CD14-positive monocyte (primary cell): Measurements from ENCODE around the gene INTS14. TPM values are rescaled to one million over a fixed set of nuclear protein-coding genes. Genes with fewer than 3 reads are reported as not detected.

Experiments used
- DNase-seq, 3 donors: peaks; one replicate each; pipeline ENCODE4 v3.0.0-alpha.2; 2011 to 2022
- H2AFZ ChIP-seq: 2 replicates; pipeline ENCODE4 v1.6.0; 2012; ENCODE audit warnings: mild to moderate bottlenecking, low read depth, low read length, inconsistent platforms; ENCODE audit not compliant: insufficient read depth, poor library complexity, severe bottlenecking
- H3K27ac ChIP-seq, 2 donors: 1 replicate in 1 of 2; 2 replicates in 1 of 2; pipeline ENCODE4 v1.5.1; 2012 to 2013; ENCODE audit warnings: low read length in 2 of 2, control low read depth in 1 of 2, inconsistent platforms in 1 of 2, low read depth in 1 of 2, mild to moderate bottlenecking in 1 of 2
- H3K27me3 ChIP-seq, 2 donors: one replicate each; pipeline versions ENCODE4 v1.6.0 to v1.6.1; 2011 to 2013; ENCODE audit warnings: low read length in 2 of 2; ENCODE audit not compliant: control insufficient read depth in 2 of 2, insufficient read depth in 2 of 2
- H3K36me3 ChIP-seq, 2 donors: replicated peaks in 1 of 2; 1 replicate in 1 of 2; 2 replicates in 1 of 2; pipeline versions ENCODE4 v1.5.1 to v1.6.1; 2012 to 2013; ENCODE audit warnings: low read length in 2 of 2, control low read depth in 1 of 2, inconsistent platforms in 1 of 2, mild to moderate bottlenecking in 1 of 2; ENCODE audit not compliant: insufficient read depth in 2 of 2, control insufficient read depth in 1 of 2
- H3K4me1 ChIP-seq, 2 donors: 1 replicate in 1 of 2; 2 replicates in 1 of 2; pipeline versions ENCODE4 v1.5.1 to v1.6.1; 2012 to 2013; ENCODE audit warnings: low read length in 2 of 2, control low read depth in 1 of 2, inconsistent platforms in 1 of 2, mild to moderate bottlenecking in 1 of 2, moderate library complexity in 1 of 2; ENCODE audit not compliant: insufficient read depth in 2 of 2, control insufficient read depth in 1 of 2
- H3K4me2 ChIP-seq: replicated peaks from 2 replicates; pipeline ENCODE3; 2012; ENCODE audit warnings: low read length, moderate library complexity, mild to moderate bottlenecking; ENCODE audit not compliant: poor library complexity, severe bottlenecking; ENCODE audit errors: extremely low read depth
- H3K4me3 ChIP-seq, 3 experiments: fragments of 200-600 bp in 1 of 3; sonication (generic) in 1 of 3; replicated peaks in 1 of 3; 1 replicate in 2 of 3; 2 replicates in 1 of 3; pipeline ENCODE4 v1.5.1; 2011 to 2013; ENCODE audit warnings: low read length in 3 of 3, mild to moderate bottlenecking in 3 of 3, control low read depth in 2 of 3, low read depth in 2 of 3, inconsistent platforms in 1 of 3, moderate library complexity in 1 of 3
- H3K79me2 ChIP-seq: 2 replicates; pipeline ENCODE4 v1.6.0; 2012; ENCODE audit warnings: mild to moderate bottlenecking, control low read depth, inconsistent platforms, low read length, moderate library complexity; ENCODE audit not compliant: insufficient read depth
- H3K9ac ChIP-seq: 2 replicates; pipeline ENCODE4 v1.6.0; 2017; ENCODE audit warnings: low read length, mild to moderate bottlenecking; ENCODE audit not compliant: insufficient read depth, poor library complexity, severe bottlenecking
- H3K9me3 ChIP-seq, 2 donors: replicated peaks in 1 of 2; 1 replicate in 1 of 2; 2 replicates in 1 of 2; pipeline versions ENCODE4 v1.5.1 to v1.6.1; 2012 to 2013; ENCODE audit warnings: low read length in 2 of 2, control low read depth in 1 of 2; ENCODE audit not compliant: control insufficient read depth in 1 of 2, insufficient read depth in 1 of 2
- H4K20me1 ChIP-seq: 2 replicates; pipeline ENCODE4 v1.6.0; 2012; ENCODE audit warnings: mild to moderate bottlenecking, low read length, control low read depth, moderate library complexity; ENCODE audit not compliant: insufficient read depth
- H3K27ac Mint-ChIP-seq, 7 donors: one replicate each; pipeline ENCODE4 v1.8.0; 2020; ENCODE audit warnings: mild to moderate bottlenecking in 7 of 7, mixed read lengths in 7 of 7, moderate library complexity in 6 of 7, inconsistent platforms in 2 of 7
- H3K27me3 Mint-ChIP-seq, 3 donors: one replicate each; pipeline ENCODE4 v1.8.0; 2021 to 2022; ENCODE audit warnings: low read depth in 3 of 3, mild to moderate bottlenecking in 3 of 3, mixed read lengths in 3 of 3, moderate library complexity in 3 of 3, inconsistent platforms in 1 of 3
- H3K36me3 Mint-ChIP-seq, 2 donors: one replicate each; pipeline ENCODE4 v1.8.0; 2020; ENCODE audit warnings: mixed read lengths in 2 of 2, inconsistent platforms in 1 of 2, mild to moderate bottlenecking in 1 of 2
- H3K4me1 Mint-ChIP-seq: one replicate; pipeline ENCODE4 v1.8.0; 2020; ENCODE audit warnings: mild to moderate bottlenecking, mixed read lengths
- H3K4me3 Mint-ChIP-seq, 2 donors: one replicate each; pipeline ENCODE4 v1.8.0; 2020; ENCODE audit warnings: mild to moderate bottlenecking in 2 of 2, mixed read lengths in 2 of 2, moderate library complexity in 1 of 2
- H3K9me3 Mint-ChIP-seq, 7 donors: one replicate each; pipeline ENCODE4 v1.8.0; 2020 to 2022; ENCODE audit warnings: mixed read lengths in 7 of 7, mild to moderate bottlenecking in 6 of 7, moderate library complexity in 6 of 7, inconsistent platforms in 2 of 7
- CTCF ChIP-seq: fragments of 200-600 bp; IDR thresholded peaks from one replicate; pipeline ENCODE4 v1.8.0; 2022; ENCODE audit warnings: antibody characterized with exemption, mild to moderate bottlenecking
- WGBS: methylation state at CpG from one replicate; pipeline ENCODE4 v1.1.5; 2013; ENCODE audit warnings: missing lambda C conversion rate; ENCODE audit not compliant: insufficient coverage; 5-methylcytosine and 5-hydroxymethylcytosine counted together
- intact Hi-C, 2 donors: fragments of 100-400 bp; cut with micrococcal nuclease; formaldehyde crosslinking; loops; one replicate each; pipeline versions ENCODE4 v1.15.0 to v1.15.1; 2023
- polyA plus RNA-seq, 3 donors: library from polyadenylated mRNA; depleted of rRNA in 1 of 3; unstranded in 2 of 3; stranded (reverse) in 1 of 3; fragments of 300-500 nt in 2 of 3; fragments of >200 nt in 1 of 3; fragmentation: Illumina TruSeq in 2 of 3; gene quantifications; 1 replicate in 2 of 3; 2 replicates in 1 of 3; pipeline ENCODE4 v1.2.3, GENCODE V29; 2012 to 2021

INTS14 gene
- polyA plus RNA-seq, 3 donors = 10.1 to 20.3 (median 12.0) TPM

- intact Hi-C loops = loop anchor here in 1 of 2 donors (5.0 to 10.0 kb wide), 2 partner anchors 219 to 557 kb away; no protein-coding TSS in a partner anchor
- Histone ChIP-seq H3K79me2 (no peaks in the 10 kb centered on the region), H3K4me3 (no peak overlapping the region), H3K9ac (no peak overlapping the region), H3K9me3 (no peaks in the 10 kb centered on the region), H3K27me3 (no peaks in the 10 kb centered on the region), H2AFZ (no peak overlapping the region), H3K4me2 (no peak overlapping the region), H3K4me1 (peaks cover 0 to 6% of the 10 kb centered on the region in 2 donors), H3K27ac (no peak overlapping the region), H3K36me3 (no peaks in the 10 kb centered on the region), H4K20me1 (no peaks in the 10 kb centered on the region)
- no peak for TF ChIP-seq CTCF
- H3K4me1 Mint-ChIP-seq = peaks cover 11% of the 10 kb centered on the region
- peaks cover 0 to 2% of the 10 kb centered on the region in 2 donors for H3K36me3 Mint-ChIP-seq
- no peak overlapping the region for H3K4me3 Mint-ChIP-seq
- H3K27ac Mint-ChIP-seq = no peak overlapping the region
- no peak for DNase-seq
- no peaks in the 10 kb centered on the region for H3K9me3 Mint-ChIP-seq
- H3K27me3 Mint-ChIP-seq = peaks cover 0 to 2% (median 0%) of the 10 kb centered on the region in 3 donors
- 100% methylated on average over 4 of the region's 5 CpGs for WGBS
These were observed 27.2 kb upstream of the INTS14 start for GRCh38 chr15:65638109-65638508.

- Mint-ChIP-seq H3K9me3 (no peaks in the 10 kb centered on the region), H3K4me3 (no peak overlapping the region), H3K27ac (no peak overlapping the region), H3K36me3 (peaks cover 2 to 3% of the 10 kb centered on the region in 2 donors), H3K27me3 (peaks cover 0 to 2% (median 0%) of the 10 kb centered on the region in 3 donors), H3K4me1 (peaks cover 11% of the 10 kb centered on the region)
- Histone ChIP-seq H4K20me1 (no peaks in the 10 kb centered on the region), H3K9me3 (no peaks in the 10 kb centered on the region), H3K36me3 (no peaks in the 10 kb centered on the region), H3K79me2 (no peaks in the 10 kb centered on the region), H3K27me3 (no peaks in the 10 kb centered on the region), H3K9ac (no peak overlapping the region), H3K4me3 (no peak overlapping the region), H2AFZ (no peak overlapping the region), H3K27ac (no peak overlapping the region), H3K4me2 (no peak overlapping the region), H3K4me1 (peaks cover 0 to 6% of the 10 kb centered on the region in 2 donors)
- DNase-seq = peak in 1 of 3 donors; percentile 52
- intact Hi-C loops = loop anchor here in 1 of 2 donors (10.0 kb wide), 1 partner anchor 560 kb away; no protein-coding TSS in a partner anchor
- no peak for TF ChIP-seq CTCF
- WGBS = no CpG with 5 or more reads among the region's 1 CpG
These were observed 23.4 kb upstream of the INTS14 start for GRCh38 chr15:65634356-65634755.
